HG03378 (cell line): ENCODE results near the gene TMEM141.

Experiments
- ATAC-seq: cut with Tn5 transposase; IDR thresholded peaks from one replicate; pipeline ENCODE4 v1.9.1; 2021; ENCODE audit warnings: mild to moderate bottlenecking, moderate library complexity; ENCODE audit not compliant: unreplicated experiment

The TMEM141 gene

DNA sequence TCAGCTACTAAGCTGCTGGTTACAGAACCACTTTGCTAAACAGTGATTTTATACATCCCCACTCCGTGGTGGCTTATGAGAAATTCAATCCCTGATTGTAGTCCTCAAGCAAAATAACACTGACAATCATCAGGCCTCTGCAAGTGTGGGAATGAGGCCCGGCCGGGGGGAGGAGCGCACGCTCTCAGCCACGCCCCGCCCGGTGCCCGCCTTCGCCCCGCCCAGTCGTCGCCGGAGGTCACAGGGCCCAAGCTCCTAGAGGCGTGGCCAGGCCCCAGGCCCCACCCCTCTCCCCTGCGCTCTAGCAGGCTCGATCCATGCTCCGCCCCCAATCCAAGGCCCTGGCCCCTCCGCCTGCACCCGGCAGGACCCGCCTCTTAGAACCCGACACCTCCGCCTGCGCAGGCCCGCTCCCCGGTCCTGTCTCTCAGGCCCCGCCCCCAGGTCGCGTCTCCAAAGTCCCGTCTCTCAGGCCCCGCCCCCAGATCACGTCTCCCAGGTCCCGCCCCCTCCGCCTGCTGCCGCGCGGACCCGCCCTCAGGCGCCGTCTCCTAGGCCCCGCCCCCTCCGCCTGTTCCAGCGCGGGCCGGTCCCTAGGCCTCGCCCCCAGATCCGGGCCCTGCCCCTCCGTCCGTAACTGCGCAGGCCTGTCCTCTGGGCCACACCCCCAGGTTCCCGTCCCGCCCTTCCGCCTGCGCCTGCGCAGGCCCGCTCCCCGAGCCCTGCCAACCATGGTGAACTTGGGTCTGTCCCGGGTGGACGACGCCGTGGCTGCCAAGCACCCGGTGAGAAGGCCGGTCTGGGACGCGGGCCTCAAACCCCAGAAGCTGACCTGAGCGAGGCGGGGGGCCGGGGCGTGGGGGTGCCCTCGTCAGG is at the start of gene TMEM141:
Gene TMEM141 (plus strand): TSS at position 705 of the 876 bp plus-strand sequence. CDS start 27 bp downstream, at position 732.
- peak; percentile 64 for ATAC-seq

DNA sequence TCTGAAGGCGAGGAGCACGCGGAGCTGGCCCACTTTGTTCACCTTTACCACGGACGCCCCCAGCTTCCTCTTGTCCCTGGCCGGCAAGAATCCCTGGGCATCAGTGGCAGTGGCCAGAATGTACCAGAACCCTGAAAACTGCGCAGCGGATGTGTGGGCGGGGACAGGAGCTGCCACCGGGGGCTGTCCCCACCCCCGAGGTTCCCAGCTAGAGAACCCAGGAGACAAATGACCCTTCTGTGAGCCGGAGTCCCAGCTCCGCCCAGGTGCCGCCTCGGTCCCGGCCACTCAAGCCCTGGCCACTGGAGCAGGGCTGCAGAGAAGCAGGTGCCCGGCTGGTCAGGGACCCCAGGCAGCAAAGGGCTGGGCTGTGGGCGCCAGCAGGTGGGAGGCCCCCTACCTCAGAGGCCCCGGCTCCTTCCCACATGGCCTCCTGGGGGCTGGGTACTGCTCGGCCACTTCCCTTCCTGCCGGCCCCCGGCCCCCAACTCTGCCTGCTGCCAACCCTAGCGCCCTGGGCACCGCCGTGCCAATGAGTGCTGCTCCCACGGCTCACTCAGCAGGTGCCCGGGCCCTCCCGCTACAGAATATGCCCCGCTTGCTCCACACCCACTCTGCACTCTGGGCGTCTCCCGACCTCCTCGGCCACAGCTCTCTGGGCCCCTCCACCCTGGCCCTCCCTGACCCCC is 49.1 kb upstream of the TMEM141 start:
- ATAC-seq: no peak

DNA sequence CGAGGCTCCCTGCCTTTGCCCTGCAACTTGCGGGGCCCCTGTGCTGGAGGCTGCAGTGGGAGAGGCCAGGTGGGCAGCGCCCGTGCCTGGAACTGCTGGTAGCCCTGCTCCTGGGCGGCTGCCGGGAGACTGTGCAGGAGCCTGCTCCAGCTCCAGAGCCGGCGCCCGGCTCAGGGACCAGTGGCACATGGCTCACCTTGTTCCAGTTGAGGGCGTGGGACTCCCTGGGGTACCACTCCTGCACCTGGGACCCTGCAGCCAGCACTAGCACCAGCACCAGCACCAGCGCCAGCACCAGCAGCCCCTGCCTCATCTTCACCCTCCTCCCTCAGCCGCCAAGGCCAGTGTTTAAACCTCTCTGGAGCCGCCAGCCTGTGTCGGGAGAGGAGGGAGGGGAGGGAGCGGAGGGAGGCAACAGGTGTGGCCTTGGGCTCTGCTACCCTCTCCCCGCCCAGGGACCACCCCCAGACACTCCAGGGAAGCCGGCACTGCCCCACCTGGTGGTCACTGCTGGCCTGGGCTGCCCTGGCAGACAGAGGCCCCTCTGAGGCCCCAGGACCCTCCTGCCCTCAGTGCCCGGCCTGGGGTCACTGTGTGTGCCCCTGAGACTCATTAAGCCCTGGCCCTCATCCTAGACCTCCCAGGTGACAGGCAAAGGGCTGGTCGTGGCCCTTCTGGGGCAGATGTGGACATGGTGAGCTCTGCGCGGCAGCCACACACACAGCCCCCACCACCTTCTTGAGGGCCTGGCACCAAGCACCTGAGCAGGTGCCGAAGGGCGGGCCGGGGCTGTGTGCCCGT is 48.4 kb upstream of the TMEM141 start, which contains the start of gene LCN10:
Gene LCN10 (minus strand): TSS at position 350 of the 801 bp plus-strand sequence. CDS start 37 bp downstream, at position 313.
- no peak for ATAC-seq

DNA sequence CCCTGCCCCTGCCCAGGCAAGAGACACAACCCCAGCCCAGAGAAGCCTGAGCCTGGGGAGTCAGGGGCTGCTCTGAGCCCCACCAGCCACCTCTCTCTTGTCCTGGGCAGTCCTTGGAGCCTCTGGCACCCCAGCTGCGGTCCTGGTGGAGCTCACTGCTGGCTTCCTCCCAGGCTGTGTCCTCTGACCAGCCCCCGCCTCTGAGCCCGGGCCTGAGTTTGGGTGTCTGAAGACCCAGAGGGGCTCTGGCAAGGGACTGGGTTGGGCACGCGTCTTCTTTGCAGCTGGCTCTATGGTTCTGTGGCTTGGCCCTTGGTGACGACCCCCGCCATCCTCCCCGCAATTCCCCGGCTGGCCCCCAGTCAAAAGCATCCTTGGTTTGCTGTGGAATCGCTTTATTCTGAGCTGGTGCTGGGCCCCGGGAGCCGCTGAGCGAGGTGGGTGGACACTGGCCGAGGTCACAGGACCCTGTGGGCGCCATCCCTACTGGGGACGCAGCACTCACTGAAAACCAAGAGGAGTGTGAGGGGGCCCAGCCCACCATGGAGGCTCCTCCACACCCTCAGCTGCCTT is 47.4 kb upstream of the TMEM141 start:
- no peak for ATAC-seq

DNA sequence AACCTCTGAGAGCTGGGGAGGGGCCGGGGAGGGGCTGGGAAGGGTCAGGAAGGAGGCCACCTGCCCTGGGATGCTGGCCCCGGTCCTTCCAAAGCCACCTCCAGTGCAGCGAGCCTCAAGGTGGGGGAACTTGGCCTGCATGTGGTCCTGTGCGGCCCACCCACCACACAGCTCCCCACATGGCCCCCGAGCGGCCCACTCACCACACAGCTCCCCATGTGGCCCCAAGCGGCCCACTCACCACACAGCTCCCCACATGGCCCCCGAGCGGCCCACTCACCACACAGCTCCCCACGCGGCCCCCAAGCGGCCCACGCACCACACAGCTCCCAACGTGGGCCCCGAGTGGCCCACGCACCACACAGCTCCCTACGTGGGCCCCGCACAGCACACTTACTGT is 46.4 kb upstream of the TMEM141 start:
- ATAC-seq: no peak

DNA sequence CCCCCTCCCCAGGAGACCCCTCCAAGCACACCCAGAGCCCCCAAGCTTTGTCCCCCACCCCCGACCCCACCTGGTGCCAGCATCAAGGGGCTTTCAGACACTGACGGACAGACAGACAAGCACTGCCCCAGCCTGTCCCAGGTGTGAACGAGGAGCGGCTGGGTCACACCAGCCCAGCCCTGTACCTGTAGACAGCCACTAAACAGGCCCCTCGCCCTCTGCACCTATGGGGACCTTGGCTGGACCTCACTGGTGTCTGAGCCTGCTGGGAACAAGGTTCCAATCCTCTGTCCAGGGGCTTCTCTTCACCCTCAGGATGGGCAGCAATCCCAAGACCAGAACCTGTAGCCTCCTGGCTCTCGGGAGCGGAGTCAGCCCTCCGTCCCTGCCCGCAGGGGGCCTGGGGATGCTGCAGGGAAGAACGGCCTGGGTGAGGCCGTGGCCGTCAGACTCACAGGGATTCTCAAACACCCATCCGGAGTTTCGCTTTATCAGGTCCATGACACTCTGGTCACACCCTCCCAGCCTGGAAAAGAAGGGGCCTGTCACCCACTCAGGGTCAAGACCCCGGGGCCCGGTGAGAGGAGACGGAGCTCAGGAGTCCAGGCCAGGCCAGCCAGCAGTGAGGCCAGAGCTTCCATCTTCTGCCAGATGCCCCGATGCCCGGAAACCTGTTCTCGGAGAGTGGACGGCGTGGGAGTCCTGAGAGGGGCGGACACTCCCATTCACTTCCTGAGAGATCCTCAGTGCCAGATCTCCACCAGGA is 45.6 kb upstream of the TMEM141 start:
- ATAC-seq: no peak

DNA sequence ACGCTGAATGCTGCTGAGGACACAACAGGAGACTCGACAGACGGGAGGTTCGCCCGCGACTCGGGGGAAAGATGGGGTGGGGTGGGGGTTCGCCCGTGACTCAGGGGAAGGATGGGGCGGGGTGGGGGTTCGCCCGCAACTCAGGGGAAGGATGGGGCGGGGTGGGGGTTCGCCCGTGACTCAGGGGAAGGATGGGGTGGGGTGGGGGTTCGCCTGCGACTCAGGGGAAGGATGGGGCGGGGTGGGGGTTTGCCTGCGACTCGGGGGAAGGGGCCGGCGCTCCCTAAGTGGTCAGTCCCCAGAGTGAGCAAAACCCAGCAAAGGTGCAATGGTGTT is 45.0 kb upstream of the TMEM141 start:
- no peak for ATAC-seq

DNA sequence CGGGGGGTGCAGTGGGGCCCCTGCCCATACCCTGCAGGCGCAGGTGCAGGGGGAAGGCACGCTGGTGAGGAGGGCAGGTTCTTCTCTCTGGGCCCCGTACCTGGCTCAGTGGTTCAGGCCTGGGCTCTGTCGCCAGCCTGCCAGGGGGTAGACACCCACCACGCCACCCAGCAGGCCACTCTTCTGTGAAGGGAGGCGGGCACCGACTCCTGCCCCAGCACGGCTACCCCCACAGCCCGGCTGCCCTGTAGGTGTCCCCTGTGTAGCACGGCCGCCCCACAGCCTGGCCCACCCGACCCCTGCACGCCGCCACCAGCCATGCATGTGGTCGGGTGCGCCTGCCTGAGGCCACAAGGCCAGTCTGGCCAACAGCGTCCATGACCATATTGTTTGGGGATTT is 44.5 kb upstream of the TMEM141 start:
- no peak for ATAC-seq

DNA sequence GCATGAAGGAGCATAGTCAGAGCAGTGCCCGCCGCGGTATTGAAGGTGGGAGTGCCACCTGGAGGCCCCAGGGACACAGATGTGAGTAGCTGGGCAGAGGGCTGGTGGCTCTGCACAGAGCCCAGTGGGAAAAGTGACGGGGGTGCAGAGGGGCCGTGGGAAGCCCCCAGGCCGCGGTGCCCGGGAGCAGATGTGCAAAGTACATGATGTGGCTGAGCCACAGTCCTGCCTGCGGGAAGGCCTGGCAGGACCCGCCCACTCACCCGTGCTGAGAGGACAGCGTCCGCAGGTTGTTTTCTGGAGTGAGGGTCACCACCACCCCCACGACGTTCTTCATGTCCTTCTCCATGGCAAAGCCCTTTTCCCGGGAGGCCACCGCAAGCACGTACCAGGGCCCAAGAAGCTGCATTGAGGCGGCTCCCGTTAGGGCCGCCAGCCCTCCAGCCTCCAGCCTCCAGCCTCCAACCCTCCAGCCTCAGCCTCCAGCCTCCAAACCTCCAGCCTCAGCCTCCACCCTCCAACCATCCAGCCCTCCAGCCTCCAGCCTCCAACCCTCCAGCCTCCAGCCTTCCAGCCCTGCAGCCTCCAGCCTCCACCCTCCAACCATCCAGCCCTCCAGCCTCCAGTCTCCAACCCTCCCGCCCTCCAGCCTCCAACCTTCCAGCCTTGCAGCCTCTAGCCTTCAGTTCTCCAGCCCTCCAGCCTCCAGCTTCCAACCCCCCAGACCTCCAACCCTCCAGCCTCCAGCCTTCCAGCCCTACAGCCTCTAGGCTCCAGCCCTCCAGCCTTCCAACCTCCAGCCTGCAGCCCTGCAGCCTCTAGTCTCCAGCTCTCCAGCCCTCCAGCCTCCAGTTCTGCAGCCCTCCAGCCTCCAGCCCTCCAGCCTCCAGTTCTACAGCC is 43.7 kb upstream of the TMEM141 start:
- no peak for ATAC-seq

DNA sequence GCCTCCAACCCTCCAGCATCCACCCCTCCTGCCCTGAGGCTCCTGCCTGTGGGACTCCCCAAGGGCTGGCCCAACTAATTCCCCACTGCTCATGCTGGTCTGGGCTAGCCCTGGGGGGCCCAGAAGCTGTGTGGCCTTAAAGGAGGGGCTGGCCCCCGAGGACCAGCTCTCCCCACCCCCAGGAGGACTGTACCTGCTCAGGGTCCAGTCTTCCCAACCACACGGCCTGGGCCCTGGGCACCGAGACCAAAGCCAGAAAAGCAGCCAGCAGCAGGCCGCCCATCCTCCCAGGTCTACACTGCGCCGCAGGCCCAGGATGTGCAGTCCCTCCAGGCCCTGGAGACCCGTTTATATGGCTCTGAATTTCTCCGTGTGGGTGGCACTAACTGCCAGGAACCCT is 42.9 kb upstream of the TMEM141 start, which contains the start of gene LCN6:
Gene LCN6 (minus strand): TSS at position 325 of the 400 bp plus-strand sequence. CDS start 42 bp downstream, at position 283.
- no peak for ATAC-seq

DNA sequence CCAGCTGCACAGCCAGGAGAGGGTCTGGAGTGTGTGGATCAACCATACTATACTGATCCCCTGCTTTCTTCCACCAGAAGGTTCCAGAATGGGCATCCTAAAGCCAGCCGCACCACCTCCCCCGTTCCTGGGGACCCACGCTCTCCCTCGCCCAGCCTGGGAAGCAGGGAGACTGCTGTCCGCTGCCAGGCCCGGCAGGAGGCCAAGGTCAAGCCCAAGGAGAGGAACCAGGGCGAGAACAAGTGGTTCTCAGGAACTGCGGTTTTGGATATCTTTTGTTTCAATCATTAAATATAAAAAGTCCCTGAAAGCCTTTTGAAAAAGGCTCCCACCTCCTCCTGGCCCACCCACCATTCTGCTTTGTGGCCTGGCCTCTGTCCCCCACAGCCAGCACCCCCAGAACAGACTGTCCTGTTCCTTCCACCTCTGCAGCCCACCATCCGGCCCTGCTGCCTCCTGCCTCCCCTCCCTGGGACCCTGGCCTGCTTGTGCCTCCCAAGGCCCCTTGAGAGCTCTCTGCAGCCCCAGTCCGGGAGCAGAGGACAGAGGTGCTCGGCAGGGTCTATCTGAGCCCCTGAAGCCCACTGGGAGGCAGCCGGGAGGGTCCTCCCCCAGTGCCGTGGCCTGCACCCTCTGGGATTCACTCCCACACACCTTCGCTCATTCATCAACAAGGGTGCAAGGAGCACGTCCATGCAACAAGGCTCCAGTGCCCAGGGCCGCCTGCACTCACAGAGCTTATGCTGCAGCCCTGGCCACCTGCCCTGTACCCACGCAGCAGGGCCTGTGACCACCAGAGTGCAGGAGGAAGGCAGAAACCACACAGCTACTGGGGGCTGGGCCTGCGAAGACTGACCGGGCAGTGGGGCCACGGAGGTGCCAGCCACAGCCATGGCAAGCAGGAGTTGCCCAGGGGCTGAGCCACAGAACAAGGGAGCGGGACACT is 42.2 kb upstream of the TMEM141 start:
- ATAC-seq: no peak

DNA sequence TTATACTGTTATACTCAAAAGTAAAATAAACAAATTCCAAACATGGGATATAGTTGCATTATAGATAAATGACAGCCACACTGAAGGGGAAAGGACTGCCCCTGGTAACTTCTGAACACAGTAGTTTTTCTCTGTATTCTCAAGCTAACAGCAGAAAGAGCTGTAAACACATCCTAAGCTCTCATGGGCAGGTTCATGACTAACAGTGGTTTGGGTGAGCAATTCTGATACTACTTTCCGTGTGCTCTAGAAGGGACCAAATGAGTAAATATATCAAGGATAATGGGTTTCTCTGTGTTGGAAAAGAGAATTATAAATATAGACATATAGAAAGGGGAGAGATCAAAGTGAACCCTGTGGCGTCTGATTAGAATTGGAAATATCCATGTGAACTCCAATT is 40.6 kb upstream of the TMEM141 start:
- no peak for ATAC-seq

DNA sequence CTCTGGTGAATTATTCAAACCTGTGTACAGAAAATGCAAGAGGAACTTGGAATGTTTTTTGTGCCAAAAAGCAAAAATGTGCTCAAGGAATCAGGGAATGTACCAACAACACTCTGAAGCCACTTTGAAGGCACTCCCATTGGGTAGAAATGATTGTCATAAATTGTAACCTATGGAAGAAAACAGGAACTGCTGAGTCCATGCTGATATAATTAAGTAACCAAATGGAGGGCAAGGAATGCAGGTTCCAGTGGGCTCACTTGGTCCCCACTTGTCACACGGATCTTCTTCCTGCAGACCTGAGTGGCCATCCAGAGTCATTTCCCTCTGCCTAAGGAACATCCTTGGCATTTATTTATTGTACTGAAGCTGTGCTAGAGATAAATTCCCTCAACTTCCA is 39.9 kb upstream of the TMEM141 start:
- ATAC-seq: no peak

DNA sequence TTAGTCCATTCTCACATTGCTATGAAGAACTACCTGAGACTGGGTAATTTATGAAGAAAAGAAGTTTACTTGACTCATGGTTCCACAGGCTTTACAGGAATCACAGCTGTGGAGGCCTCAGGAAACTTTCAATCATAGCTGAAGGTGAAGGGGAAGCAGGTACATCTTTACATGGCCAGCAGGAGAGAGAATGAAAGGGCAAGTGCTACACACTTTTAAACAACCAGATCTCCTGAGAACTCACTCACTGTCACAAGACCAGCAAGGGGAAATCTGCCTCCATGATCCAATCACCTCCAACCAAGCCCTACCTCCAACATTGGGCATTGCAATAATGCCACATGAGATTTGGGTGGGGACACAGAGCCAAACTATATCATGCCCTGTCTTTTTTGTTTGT is 39.3 kb upstream of the TMEM141 start:
- ATAC-seq: no peak

DNA sequence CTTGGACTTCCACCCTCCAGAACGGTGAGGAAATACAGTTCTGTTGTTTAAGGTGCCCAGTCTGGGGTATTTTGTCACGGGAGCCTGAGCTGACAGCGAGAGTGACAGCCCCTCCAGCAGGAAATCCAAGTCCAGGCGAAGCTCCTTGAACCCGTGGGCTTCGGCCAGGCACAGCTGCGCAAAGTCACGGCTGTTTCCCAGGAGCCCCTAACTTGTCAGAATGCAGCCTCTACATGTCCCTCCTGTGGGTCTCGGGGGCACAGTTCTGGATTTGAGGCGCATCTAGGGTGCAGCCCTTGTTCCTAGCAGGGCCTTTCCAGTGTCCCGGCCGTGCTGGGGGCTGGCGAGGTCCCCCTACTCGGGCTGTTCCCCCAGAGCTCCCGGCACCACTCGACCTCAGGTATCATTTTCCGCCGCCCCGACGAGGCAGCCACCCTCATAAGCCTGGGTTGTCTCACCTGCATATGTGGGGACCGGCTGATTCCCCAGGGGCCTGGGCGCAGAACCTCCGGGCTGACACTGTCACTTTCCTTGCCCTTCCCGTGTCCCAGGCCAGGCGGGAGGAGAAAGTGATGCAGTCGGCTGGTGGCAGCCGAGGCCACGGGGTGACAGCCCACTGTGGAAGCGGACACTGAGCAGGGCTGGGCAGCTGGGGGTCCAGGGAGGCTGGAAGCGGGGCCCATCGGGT is 37.6 kb upstream of the TMEM141 start:
- no peak for ATAC-seq

DNA sequence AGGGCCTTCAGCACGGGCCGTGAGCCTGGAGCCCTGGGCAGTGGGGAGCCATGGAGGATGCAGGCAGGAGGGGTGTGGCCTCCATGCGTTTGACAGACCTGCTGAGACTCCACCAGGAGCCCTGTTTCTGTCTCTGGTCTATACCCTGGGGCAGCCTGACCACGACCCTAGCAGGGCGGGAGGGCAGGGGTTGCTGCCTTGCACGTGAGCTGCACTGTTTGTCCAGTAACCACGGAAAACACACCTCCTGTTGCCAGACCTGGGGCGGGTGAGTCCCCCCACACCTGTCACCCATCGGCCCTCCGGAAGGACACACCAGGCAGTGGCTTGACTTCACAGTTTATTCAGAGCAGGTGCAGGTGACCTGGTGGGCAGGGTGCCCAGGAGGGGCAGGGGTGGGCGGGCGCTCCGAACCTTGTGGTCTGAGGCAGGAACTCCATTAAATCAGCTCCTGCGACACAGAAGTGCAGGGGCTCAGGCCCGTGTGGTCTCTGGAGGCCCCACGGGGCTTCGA is 37.0 kb upstream of the TMEM141 start:
- ATAC-seq: no peak

DNA sequence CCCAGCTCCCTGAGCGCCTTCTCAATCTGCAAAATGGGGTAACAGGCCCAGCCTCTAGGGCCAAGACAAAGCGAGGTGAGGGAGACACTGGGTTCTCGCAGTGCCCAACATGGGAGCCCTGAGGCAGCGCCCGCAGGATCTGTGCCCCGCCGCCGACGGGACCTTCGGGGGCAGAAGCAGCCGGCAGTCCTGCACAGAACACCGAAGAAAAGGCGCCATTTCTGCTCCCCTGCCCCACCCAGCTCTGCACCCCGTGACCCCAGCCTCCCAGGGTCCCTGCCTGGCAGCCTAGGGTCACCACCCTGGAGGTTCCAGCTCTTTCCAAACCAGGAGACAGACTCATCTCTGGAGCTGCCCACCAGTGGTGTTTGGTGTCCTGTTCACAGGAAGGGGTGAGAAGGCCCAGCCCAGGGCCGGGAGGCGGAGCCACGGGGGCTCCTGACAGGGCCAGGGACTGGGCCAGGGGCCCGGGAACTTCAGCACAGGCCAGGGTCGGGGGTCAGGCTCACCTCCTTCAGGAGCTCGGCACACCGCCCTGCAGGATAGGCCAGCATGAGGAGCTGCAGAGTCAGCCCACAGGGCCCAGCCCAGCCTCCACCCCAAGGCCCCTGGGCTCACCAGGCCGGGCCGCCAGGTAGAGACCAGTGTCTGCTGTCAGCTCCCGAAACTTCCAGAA is 36.4 kb upstream of the TMEM141 start:
- no peak for ATAC-seq
